Transverse colon (tissue), 4 donors: Measurements from ENCODE around the gene FANCE. TPM values are rescaled to one million over a fixed set of nuclear protein-coding genes. Genes with fewer than 3 reads are reported as not detected.
A peak's percentile ranks its signal among the peaks of the same experiment; 100 is the strongest.

Experiments
- DNase-seq: peaks from one replicate; pipeline ENCODE4 v3.0.0-alpha.2; 2019
- H3K27ac ChIP-seq, 4 donors: fragments of 200-600 bp; sonication (generic); 2 replicates each; pipeline ENCODE4 v1.5.1; 2016 to 2018; ENCODE audit warnings: inconsistent platforms in 4 of 4
- H3K27me3 ChIP-seq: fragments of 200-600 bp; sonication (generic); 2 replicates; pipeline ENCODE4 v1.5.1; 2017; ENCODE audit warnings: inconsistent platforms
- H3K36me3 ChIP-seq, 4 donors: fragments of 200-600 bp; sonication (generic); 2 replicates each; pipeline ENCODE4 v1.5.1; 2017 to 2019; ENCODE audit warnings: inconsistent platforms in 4 of 4
- H3K4me1 ChIP-seq, 4 donors: fragments of 200-600 bp; sonication (generic); 2 replicates each; pipeline ENCODE4 v1.5.1; 2017 to 2020; ENCODE audit warnings: inconsistent platforms in 4 of 4
- H3K4me3 ChIP-seq, 4 donors: fragments of 200-600 bp; sonication (generic); 1 replicate in 1 of 4; 2 replicates in 3 of 4; pipeline versions ENCODE4 v1.5.1 to v1.6.1; 2017 to 2019; ENCODE audit warnings: inconsistent platforms in 4 of 4
- H3K9me3 ChIP-seq, 2 donors: fragments of 200-600 bp; sonication (generic); 2 replicates each; pipeline ENCODE4 v1.5.1; 2017 to 2019; ENCODE audit warnings: inconsistent platforms in 2 of 2
- CTCF ChIP-seq, 5 experiments: fragments of 200-600 bp in 3 of 5; fragments of 450-650 bp in 2 of 5; sonication (generic) in 3 of 5; IDR thresholded peaks; 1 replicate in 2 of 5; 2 replicates in 3 of 5; pipeline ENCODE4 v1.5.1; 2016 to 2017; ENCODE audit warnings: antibody characterized with exemption in 5 of 5, inconsistent platforms in 3 of 5, mild to moderate bottlenecking in 2 of 5, moderate library complexity in 1 of 5
- EP300 ChIP-seq: sonication (generic); formaldehyde crosslinking; IDR thresholded peaks from one replicate; pipeline ENCODE4 v1.6.1; 2017; ENCODE audit warnings: antibody characterized with exemption, low read depth
- POLR2A ChIP-seq: fragments of 450-650 bp; IDR thresholded peaks from one replicate; pipeline ENCODE4 v1.6.1; 2016; ENCODE audit warnings: antibody characterized with exemption, mild to moderate bottlenecking, moderate library complexity
- POLR2AphosphoS5 ChIP-seq, 3 donors: sonication (generic); formaldehyde crosslinking; IDR thresholded peaks; one replicate each; pipeline ENCODE4 v1.6.1; 2016; ENCODE audit warnings: antibody characterized with exemption in 3 of 3
- WGBS, 2 donors: methylation state at CpG; one replicate each; pipeline ENCODE4 v1.1.5; 2018; ENCODE audit warnings: low coverage in 1 of 2; 5-methylcytosine and 5-hydroxymethylcytosine counted together
- in situ Hi-C, 4 donors: fragments of 200-750 bp; cut with MboI; loops; one replicate each; pipeline versions ENCODE4 v1.15.0 to v1.15.1; 2017; ENCODE audit warnings: low sequenced_read_pairs in 3 of 4, low pct_ligation_motif_present in 1 of 4, low pct_unique_long_range_greater_than_20kb in 1 of 4
- intact Hi-C: fragments of 100-400 bp; cut with DNase I; formaldehyde crosslinking; loops from one replicate; pipeline ENCODE4 v1.15.1; 2023; ENCODE audit warnings: low total_unique reads
- total RNA-seq, 4 donors: library from RNA; depleted of rRNA; stranded (reverse); fragments of >200 nt; gene quantifications; one replicate each; pipeline ENCODE4 v1.1.0, GENCODE V29; 2016

Gene FANCE
- total RNA-seq, 4 donors from 2014 or later: 0.75 to 30.8 (median 3.8) TPM

GRCh38 chr6:35492258-35492973 lies 40.3 kb downstream of the FANCE start:
- Histone ChIP-seq H3K4me3 (peak overlapping the region in 1 of 4 donors; percentile 5), H3K36me3 (no peaks in the 10 kb centered on the region), H3K9me3 (no peaks in the 10 kb centered on the region), H3K27me3 (peaks cover 2% of the 10 kb centered on the region), H3K4me1 (peaks cover 41 to 82% (median 71%) of the 10 kb centered on the region in 4 donors), H3K27ac (peak overlapping the region; percentile 94 to 99 (median 98))
- 47% methylated on average over 7 of the region's 7 CpGs; no CpG with 5 or more reads in 1 of the 2 donors for WGBS, 2 donors
- DNase-seq: no peak
- in situ Hi-C loops (no loop called here), intact Hi-C loops (no loop called here)
- TF ChIP-seq EP300: no peak
- TF ChIP-seq CTCF (IDR thresholded peaks at IDR 0.05): no peak
- no peak for TF ChIP-seq POLR2A
- no peak for TF ChIP-seq POLR2AphosphoS5 (IDR thresholded peaks at IDR 0.05)

- 52 to 66% methylated on average over 7 of the region's 7 CpGs for WGBS, 2 donors
- H3K4me3 ChIP-seq: no peak overlapping the region
- in situ Hi-C loops (no loop called here), intact Hi-C loops (no loop called here)
- peaks cover 7% of the 10 kb centered on the region for H3K27me3 ChIP-seq
- no peaks in the 10 kb centered on the region for H3K36me3 ChIP-seq
- TF ChIP-seq POLR2AphosphoS5 (IDR thresholded peaks at IDR 0.05): no peak
- no peak for TF ChIP-seq POLR2A
- no peak for TF ChIP-seq CTCF (IDR thresholded peaks at IDR 0.05)
- no peak for TF ChIP-seq EP300
- peaks cover 36 to 82% (median 71%) of the 10 kb centered on the region in 4 donors for H3K4me1 ChIP-seq
- H3K27ac ChIP-seq: peak overlapping the region; percentile 94 to 99 (median 98)
- H3K9me3 ChIP-seq: no peaks in the 10 kb centered on the region
- no peak for DNase-seq
Observed at GRCh38 chr6:35492974-35493284, 40.8 kb downstream of the FANCE start.

GRCh38 chr6:35493307-35493983 lies 41.3 kb downstream of the FANCE start:
- Histone ChIP-seq H3K4me3 (peak overlapping the region in 1 of 4 donors; percentile 95), H3K9me3 (no peaks in the 10 kb centered on the region), H3K27ac (peak overlapping the region; percentile 94 to 99 (median 98)), H3K27me3 (peaks cover 11% of the 10 kb centered on the region), H3K4me1 (peaks cover 30 to 82% (median 71%) of the 10 kb centered on the region in 4 donors), H3K36me3 (no peaks in the 10 kb centered on the region)
- in situ Hi-C loops (no loop called here), intact Hi-C loops (no loop called here)
- 44 to 76% methylated on average over 3 to 28 of the region's 28 CpGs for WGBS, 2 donors
- TF ChIP-seq POLR2AphosphoS5 (IDR thresholded peaks at IDR 0.05) (peak in 1 of 3 donors; percentile 6), EP300 (no peak)
- DNase-seq: no peak

GRCh38 chr6:35494161-35494563 lies 42.0 kb downstream of the FANCE start:
- H3K27ac ChIP-seq: peak overlapping the region; percentile 94 to 99 (median 98)
- TF ChIP-seq POLR2A (no peak), CTCF (IDR thresholded peaks at IDR 0.05) (no peak), POLR2AphosphoS5 (IDR thresholded peaks at IDR 0.05) (no peak), EP300 (no peak)
- no peak for DNase-seq
- WGBS, 2 donors: 10% methylated on average over 4 of the region's 4 CpGs; no CpG with 5 or more reads in 1 of the 2 donors
- H3K9me3 ChIP-seq: no peaks in the 10 kb centered on the region
- H3K36me3 ChIP-seq: no peaks in the 10 kb centered on the region
- H3K4me1 ChIP-seq: peaks cover 26 to 75% (median 66%) of the 10 kb centered on the region in 4 donors
- peak overlapping the region in 3 of 4 donors; percentile 6 to 95 (median 12) for H3K4me3 ChIP-seq
- H3K27me3 ChIP-seq: peaks cover 11% of the 10 kb centered on the region
- in situ Hi-C loops (no loop called here), intact Hi-C loops (no loop called here)
